KMS-11 (cell line): ENCODE data around the gene MYT1.
"Not testable (repeated sequence)": the region's sequence is repeated elsewhere in the genome, so short reads cannot be mapped to it uniquely, and the experiment has no call there.

Experiments
- H2AFZ ChIP-seq: fragments of 200-600 bp; sonication (generic); 2 replicates; pipeline ENCODE4 v1.6.1; 2016; ENCODE audit warnings: antibody characterized with exemption, mixed run types, low read depth
- H3K27ac ChIP-seq: fragments of 200-600 bp; sonication (generic); 2 replicates; pipeline ENCODE4 v1.6.1; 2016; ENCODE audit warnings: mild to moderate bottlenecking, mixed run types
- H3K27me3 ChIP-seq: fragments of 200-600 bp; sonication (generic); 2 replicates; pipeline ENCODE4 v1.6.1; 2017; ENCODE audit warnings: mild to moderate bottlenecking, low read depth, mixed run types, moderate library complexity; ENCODE audit not compliant: insufficient read depth
- H3K36me3 ChIP-seq: fragments of 200-600 bp; sonication (generic); 2 replicates; pipeline ENCODE4 v1.6.1; 2017; ENCODE audit warnings: mild to moderate bottlenecking, mixed run types; ENCODE audit not compliant: insufficient read depth
- H3K4me1 ChIP-seq: fragments of 200-600 bp; sonication (generic); 2 replicates; pipeline ENCODE4 v1.6.1; 2016; ENCODE audit warnings: mild to moderate bottlenecking, low read depth, mixed run types; ENCODE audit not compliant: poor library complexity, severe bottlenecking
- H3K4me2 ChIP-seq: fragments of 200-600 bp; sonication (generic); 2 replicates; pipeline ENCODE4 v1.7.0; 2016; ENCODE audit warnings: mild to moderate bottlenecking, mixed run types
- H3K4me3 ChIP-seq: fragments of 200-600 bp; sonication (generic); IDR thresholded peaks from 2 replicates; pipeline ENCODE4 v1.6.1; 2017; ENCODE audit warnings: low read depth, low read length, mixed read lengths; ENCODE audit not compliant: insufficient read depth
- H3K79me2 ChIP-seq: fragments of 200-600 bp; sonication (generic); 2 replicates; pipeline ENCODE4 v1.6.1; 2016; ENCODE audit warnings: low read depth, mixed run types; ENCODE audit not compliant: insufficient read depth
- H3K9ac ChIP-seq: fragments of 200-600 bp; sonication (generic); 2 replicates; pipeline ENCODE4 v1.6.1; 2016; ENCODE audit warnings: mild to moderate bottlenecking, mixed run types
- H4K20me1 ChIP-seq: fragments of 200-600 bp; sonication (generic); 2 replicates; pipeline ENCODE4 v1.6.1; 2016; ENCODE audit warnings: mild to moderate bottlenecking, mixed run types; ENCODE audit not compliant: insufficient read depth
- TF ChIP-seq, protein P1 (sequence below): fragments of 200-600 bp; sonication (generic); conservative IDR thresholded peaks from 2 replicates; pipeline ENCODE4 v1.6.1; 2017; ENCODE audit warnings: low read depth, mild to moderate bottlenecking, antibody characterized with exemption, low read length, moderate library complexity, mixed read lengths

The MYT1 gene

DNA sequence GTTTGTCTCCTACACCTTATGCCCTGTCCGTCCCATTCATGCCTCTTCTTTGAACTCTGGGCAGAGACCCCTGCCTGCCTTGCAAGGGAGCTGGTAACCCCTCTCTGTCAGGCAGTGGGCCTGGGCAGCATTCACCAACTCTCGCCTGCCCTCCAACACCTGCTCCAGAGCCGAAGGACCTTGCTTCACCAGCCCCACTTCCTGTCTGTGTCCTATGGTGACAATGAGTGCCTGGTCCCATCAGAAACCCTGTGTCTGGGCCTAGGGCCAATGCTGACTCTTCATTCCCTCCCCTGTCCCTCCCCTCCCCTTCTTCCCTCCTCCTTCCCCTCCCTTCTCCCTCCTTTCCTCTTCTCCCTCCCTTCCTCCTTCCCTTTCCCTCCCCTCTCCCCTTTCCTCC, 68.5 kb downstream of the MYT1 start:
- Histone ChIP-seq H2AFZ (no peak overlapping the region), H3K4me2 (no peak overlapping the region), H3K79me2 (no peaks in the 10 kb centered on the region), H3K27me3 (peaks cover 72% of the 10 kb centered on the region), H3K27ac (no peak overlapping the region), H3K9ac (no peak overlapping the region), H3K36me3 (no peaks in the 10 kb centered on the region), H4K20me1 (no peaks in the 10 kb centered on the region), H3K4me3 (no peak overlapping the region), H3K4me1 (no peaks in the 10 kb centered on the region)
- TF ChIP-seq, protein P1, sequence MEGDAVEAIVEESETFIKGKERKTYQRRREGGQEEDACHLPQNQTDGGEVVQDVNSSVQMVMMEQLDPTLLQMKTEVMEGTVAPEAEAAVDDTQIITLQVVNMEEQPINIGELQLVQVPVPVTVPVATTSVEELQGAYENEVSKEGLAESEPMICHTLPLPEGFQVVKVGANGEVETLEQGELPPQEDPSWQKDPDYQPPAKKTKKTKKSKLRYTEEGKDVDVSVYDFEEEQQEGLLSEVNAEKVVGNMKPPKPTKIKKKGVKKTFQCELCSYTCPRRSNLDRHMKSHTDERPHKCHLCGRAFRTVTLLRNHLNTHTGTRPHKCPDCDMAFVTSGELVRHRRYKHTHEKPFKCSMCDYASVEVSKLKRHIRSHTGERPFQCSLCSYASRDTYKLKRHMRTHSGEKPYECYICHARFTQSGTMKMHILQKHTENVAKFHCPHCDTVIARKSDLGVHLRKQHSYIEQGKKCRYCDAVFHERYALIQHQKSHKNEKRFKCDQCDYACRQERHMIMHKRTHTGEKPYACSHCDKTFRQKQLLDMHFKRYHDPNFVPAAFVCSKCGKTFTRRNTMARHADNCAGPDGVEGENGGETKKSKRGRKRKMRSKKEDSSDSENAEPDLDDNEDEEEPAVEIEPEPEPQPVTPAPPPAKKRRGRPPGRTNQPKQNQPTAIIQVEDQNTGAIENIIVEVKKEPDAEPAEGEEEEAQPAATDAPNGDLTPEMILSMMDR: no peak

DNA sequence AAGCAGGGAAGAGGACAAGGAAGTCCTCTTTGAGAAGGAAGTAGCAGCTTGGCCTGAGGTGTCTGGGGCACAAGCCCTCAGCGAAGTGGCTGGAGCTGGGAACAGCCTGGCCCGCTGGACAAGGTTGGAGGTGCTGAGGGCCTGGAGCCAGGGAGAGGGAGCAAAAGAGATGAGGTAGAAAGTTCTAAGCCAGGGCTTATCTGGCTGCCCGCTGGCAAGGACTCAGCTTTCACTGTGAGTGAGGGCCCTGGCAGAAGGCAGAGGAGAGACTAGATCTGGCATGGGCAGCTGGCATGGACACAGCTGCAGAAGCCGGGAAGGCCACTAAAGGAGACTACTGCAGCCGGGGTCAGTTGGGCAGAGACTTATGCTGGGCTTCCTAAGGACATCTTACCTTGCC, 69.5 kb downstream of the MYT1 start:
- Histone ChIP-seq H3K4me3 (no peak overlapping the region), H3K4me2 (no peak overlapping the region), H3K27ac (no peak overlapping the region), H4K20me1 (no peaks in the 10 kb centered on the region), H3K27me3 (peaks cover 72% of the 10 kb centered on the region), H3K79me2 (no peaks in the 10 kb centered on the region), H3K9ac (no peak overlapping the region), H3K36me3 (no peaks in the 10 kb centered on the region), H3K4me1 (no peaks in the 10 kb centered on the region), H2AFZ (no peak overlapping the region)
- TF ChIP-seq, protein P1: no peak

DNA sequence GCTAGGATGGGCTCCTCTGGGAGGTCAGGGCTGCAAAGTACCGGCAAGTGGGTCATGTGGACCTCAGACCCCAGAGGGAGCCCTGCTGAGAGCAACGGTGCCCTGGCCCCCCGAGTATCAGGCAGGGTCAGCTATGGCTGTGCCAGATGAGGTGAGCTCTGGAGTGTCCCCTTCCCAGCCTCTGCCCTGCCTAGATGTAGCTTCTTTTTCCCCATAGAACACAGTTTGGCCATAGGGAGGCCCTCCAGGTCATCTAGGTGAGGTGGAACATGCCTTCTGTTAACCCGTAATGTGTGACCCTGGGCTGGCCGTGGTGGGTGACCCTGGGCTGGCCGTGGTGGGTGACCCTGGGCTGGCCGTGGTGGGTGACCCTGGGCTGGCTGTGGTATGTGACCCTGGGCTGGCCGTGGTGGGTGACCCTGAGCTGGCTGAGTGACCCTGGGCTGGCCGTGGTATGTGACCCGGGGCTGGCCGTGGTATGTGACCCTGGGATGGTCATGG, 70.1 kb downstream of the MYT1 start:
- Histone ChIP-seq H3K4me3 (no peak overlapping the region), H3K27ac (no peak overlapping the region), H4K20me1 (no peaks in the 10 kb centered on the region), H3K36me3 (no peaks in the 10 kb centered on the region), H3K79me2 (no peaks in the 10 kb centered on the region), H3K4me2 (no peak overlapping the region), H3K9ac (no peak overlapping the region), H2AFZ (no peak overlapping the region), H3K4me1 (no peaks in the 10 kb centered on the region), H3K27me3 (peaks cover 72% of the 10 kb centered on the region)
- TF ChIP-seq, protein P1: no peak

DNA sequence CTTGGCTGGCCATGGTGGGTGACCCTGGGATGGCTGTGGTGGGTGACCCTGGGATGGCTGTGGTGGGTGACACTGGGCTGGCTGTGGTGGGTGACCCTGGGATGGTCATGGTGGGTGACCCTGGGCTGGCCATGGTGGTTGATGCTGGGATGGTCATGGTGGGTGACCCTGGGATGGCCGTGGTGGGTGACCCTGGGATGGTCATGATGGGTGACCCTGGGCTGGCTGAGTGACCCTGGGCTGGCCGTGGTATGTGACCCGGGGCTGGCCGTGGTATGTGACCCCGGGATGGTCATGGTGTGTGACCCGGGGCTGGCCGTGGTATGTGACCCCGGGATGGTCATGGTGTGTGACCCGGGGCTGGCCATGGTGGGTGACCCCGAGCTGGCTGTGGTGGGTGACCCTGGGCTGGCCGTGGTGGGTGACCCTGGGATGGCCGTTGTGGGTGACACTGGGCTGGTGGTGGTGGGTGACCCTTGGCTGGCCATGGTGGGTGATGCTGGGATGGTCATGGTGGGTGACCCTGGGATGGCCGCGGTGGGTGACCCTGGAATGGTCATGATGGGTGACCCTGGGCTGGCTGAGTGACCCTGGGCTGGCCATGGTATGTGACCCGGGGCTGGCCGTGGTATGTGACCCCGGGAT, 70.8 kb downstream of the MYT1 start:
- not testable (repeated sequence) for H3K36me3 ChIP-seq, H4K20me1 ChIP-seq, H2AFZ ChIP-seq, H3K27ac ChIP-seq, H3K4me1 ChIP-seq, H3K79me2 ChIP-seq, H3K4me3 ChIP-seq, H3K9ac ChIP-seq, H3K4me2 ChIP-seq
- H3K27me3 ChIP-seq: peaks cover 72% of the 10 kb centered on the region
